ENCODE data around the gene RMND5B.
A peak's percentile ranks its signal among the peaks of the same experiment; 100 is the strongest.

GRCh38 chr5:178120607-178121357, 10.0 kb upstream of the RMND5B start:
- TF ChIP-seq CTCF (IDR thresholded peaks at IDR 0.05; ENCODE audit: low read depth, low read length, poor library complexity, severe bottlenecking) = peak; percentile 90
- TF ChIP-seq EZH2phosphoT487 (IDR thresholded peaks at IDR 0.05; ENCODE audit: borderline replicate concordance, low read length) = no peak

All from DOHH2 (cell line).